ENCODE measurements around the gene DYRK2.
A peak's percentile ranks its signal among the peaks of the same experiment; 100 is the strongest.

DYRK2 gene

GRCh38 chr12:67648521-67649260 is at the start of gene DYRK2:
Gene DYRK2, plus strand, starts transcription at chr12:67648745. Its CDS starts 389 bp downstream, at chr12:67649134.
- DNase-seq: peak; percentile 39 to 84

DNA sequence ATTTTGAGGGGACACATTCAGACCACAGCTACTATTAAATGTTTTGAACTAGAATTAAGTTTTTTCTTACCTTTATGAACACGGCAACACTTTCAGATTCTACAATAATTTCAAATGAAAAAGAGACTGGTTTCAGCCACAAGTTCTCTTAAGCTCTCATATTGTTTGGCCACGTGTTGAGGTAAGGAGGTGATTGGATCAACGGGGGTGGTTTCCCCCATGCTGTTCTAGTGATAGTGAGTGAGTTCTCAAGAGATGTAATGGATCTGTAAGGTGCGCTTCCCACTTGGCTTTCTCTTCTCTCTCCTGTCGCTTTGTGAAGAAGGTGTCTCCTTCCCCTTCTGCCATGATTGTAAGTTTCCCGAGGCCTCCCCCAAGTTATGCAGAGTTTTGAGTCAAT is 48.9 kb upstream of the DYRK2 start:
- DNase-seq: no peak

GRCh38 chr12:67601126-67601525 is 47.4 kb upstream of the DYRK2 start:
- no peak for DNase-seq

DNA sequence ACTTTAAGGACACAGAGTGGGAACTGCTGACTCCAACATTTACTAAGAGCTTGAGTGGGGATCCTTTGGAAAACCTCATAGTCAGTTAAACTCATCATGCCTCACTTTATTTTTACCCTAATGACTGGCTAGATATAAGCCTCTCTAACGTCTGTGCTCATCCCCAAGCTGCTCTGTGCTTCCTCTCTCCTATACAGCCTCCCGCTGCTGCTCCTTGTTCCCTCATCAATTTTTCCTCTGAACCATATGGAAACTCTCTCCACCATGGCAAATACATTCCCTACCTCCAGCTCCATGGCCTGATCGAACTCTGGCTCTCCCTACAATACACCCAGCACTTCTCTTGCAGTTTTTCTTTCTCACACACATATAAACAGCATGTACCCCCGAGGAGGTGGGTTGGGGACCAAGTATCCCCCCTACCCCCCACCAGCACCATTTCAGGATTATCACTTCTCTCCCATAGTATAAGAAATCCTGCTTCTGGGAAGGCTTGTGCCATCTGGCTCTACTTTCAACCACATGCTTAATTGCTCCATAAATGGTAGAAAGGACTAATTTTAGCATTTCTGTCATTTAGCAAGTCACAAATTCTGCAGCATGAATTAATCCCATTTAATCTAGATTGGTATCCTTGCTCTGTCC is 39.2 kb upstream of the DYRK2 start:
- DNase-seq: peak in 1 of 2 experiments; percentile 48

DNA sequence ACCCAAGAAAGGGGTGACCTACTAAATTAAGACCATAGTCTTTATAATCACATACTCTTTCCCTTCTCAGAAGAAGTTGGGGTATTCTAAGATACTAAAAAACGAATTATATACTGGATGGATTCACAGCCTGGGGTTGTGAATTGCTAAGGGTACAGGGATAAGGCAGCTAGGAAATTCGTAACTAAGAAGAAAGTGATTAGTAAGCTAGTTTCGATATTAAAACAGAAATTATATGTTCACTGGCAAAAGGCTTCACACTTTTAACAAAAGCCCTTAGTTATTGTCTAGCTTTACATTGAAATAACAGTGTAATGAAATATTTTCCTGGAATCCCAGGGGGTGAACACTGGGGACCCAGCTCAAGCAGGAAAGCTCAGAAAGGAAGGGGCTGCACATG is 35.5 kb upstream of the DYRK2 start:
- DNase-seq: no peak

DNA sequence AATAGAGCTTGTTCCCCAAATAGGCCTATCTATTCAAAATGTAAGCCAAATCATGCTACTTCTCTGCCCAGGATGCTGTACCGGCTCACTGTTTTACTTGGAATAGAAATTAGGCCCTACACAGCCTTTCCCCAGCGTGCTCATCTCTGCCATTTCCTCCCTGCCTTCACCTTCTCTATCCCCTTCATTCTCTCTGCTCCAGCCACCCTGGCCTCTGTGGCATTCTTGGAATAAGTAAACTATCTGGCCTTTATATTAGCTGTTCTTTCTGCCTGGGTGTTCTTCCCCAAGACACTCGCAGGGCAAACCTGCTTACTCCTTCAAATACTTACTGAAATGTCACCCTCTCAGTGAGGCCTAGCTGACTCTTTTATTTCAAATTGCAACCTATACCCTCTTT is 30.9 kb upstream of the DYRK2 start:
- DNase-seq: no peak

DNA sequence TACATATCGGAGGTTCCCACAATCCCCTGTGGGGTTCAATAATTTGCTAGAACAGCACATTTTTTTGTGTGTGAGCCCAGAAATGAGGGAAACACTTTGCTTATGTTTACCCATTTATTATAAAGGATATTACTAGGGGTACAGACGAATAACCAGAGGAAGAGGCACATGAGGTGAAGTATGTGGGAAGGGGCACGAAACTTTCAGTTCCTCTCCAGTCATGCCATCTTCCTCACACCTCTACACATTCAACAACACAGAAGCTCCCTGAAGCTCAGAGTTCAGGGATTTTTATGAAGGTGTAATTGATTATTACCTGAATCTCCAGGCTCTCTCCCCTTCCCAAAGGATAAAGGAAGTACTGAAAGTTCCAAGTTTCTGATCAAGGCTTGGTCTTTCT is 30.2 kb upstream of the DYRK2 start:
- DNase-seq: no peak

DNA sequence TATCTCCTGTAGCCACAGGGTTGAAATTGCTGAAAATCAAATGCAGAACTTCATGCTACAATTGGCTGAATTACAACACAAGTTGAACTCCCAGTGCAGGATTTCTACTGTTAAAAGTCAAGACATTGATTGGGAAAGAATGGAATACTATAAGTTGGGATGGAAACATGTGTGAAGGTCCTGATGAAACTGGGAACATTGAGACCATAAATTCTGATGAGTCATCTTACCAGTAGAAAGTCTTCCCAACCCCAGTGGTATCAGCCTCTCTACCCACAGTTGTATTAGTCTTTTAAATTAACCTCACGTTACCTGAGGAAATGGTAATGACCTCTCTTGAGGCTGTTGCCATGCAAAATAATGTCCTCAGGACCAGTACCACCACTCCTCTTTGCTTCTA is 27.4 kb upstream of the DYRK2 start:
- DNase-seq: no peak

- DNase-seq: no peak
Measured at GRCh38 chr12:67621926-67622325, 26.6 kb upstream of the DYRK2 start.

DNA sequence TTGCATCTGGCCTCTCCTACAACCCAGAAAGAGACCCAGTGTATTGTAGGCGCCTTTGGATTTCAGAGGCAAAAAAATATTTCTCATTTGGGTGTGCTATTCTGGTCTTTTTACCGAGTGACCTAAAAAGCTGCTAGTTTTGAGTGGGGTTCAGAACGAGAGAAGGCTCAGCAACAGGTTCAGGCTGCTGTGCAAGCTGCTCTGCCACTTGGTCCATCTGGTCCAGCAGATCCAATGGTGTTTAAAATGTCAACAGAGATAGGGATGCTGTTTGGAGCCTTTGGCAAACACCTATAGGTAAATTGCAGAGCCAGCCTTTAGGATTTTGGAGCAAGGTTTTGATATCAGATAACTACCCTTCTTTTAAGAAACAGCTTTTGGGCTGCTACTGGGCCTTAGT is 25.3 kb upstream of the DYRK2 start:
- DNase-seq: no peak

DNA sequence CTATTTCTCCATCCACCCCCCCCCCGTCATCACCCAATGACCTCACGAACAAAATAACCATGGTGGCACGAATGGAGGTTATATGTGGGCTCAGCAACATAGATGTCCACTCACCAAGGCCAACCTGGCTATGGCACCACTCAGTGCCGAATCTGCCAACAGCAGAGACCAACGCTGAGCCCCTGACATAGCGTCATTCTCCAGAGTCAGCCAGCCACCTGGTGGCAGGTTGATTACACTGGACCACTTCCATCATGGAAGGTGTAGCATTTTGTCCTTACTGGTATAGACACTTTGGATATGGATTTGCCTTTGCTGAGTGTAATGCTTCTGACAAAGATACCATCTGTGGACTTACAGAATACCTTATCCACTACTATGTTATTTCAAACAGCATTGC is 24.2 kb upstream of the DYRK2 start:
- no peak for DNase-seq

GRCh38 chr12:67625004-67625403 is 23.5 kb upstream of the DYRK2 start:
- no peak for DNase-seq

GRCh38 chr12:67626156-67626555 is 22.4 kb upstream of the DYRK2 start:
- no peak for DNase-seq

- DNase-seq: no peak
Measured at GRCh38 chr12:67630373-67631088, 18.0 kb upstream of the DYRK2 start.

DNA sequence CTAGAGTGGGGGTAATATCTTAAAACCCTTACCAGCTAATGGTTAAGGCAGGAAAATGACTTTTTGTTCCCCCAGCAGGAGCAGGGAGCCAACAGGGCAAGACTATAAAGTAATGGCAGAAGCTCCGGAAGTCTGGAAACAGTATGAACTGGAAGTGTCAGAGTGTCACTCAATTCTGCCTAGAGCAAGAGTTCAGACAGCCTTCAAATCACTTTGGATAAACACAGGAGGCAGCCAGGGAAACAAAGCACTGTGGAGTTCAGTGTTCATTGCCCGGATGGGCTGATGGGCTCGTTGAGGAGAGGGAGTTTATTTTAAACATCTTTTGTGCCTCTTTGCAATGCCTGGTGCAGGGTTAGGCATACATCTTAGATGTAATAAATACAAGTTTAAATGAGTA is 16.5 kb upstream of the DYRK2 start:
- no peak for DNase-seq

- no peak for DNase-seq
Measured at GRCh38 chr12:67633024-67633610, 15.4 kb upstream of the DYRK2 start.

- peak in 1 of 2 experiments; percentile 44 for DNase-seq
Measured at GRCh38 chr12:67633708-67634107, 14.8 kb upstream of the DYRK2 start.

GRCh38 chr12:67634303-67634761 is 14.2 kb upstream of the DYRK2 start:
- no peak for DNase-seq

DNA sequence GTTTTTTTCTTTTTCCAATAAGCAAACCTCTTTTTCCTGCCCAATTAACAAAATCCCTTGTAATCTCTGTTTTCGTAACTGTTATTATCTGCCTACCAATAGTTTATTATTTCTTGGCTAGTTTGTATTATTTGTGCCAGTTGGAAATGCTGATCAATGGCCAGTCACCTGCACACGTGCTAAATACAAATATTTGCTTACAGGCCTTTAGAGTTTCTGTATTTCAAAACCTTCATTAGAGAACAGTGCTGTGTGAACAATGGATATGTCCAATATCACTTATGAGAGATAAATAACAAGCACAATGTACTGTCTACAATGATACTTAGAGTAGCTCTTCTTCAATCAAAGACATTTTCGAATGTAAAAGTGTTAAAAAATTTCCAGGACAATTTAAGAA is 10.8 kb upstream of the DYRK2 start:
- DNase-seq: no peak

GRCh38 chr12:67638694-67639093 is 9.9 kb upstream of the DYRK2 start:
- no peak for DNase-seq

- DNase-seq: no peak
Measured at GRCh38 chr12:67640863-67641262, 7.7 kb upstream of the DYRK2 start.

DNA sequence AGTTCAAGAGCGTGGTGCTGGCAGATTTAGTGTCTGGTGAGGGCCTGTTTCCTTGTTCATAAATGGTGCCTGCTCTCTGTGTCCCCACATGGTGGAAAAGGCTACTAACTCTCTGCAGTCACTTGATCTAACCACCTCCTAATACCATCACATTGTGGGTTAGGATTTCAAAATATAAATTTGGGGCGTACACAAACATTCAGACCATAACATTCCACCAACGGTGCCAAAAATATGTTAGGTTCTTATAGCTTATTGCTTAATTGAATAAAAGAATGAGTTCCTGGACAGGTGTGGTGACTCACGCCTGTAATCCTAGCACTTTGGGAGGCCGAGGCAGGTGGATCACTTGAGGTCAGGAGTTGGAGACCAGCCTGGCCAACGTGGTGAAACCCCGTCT is 3.4 kb upstream of the DYRK2 start:
- no peak for DNase-seq

DNA sequence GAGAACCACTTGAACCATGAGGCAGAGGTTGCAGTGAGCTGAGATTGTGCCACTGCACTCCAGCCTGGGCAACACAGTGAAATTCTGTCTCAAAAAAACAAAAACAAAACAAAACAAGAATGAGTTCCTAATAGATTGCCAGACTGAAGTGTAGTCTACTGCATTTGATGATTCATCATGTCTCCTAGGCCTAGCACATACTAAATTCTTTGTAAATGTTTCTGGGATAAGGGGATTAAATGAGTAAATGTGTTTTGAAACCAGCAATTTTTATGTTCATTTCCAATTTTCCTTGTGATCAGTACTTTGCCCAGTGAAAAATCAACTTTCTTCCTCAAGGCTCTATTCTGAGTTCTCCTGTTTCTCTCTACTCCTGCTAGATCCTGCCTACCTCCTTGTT is 2.9 kb upstream of the DYRK2 start:
- DNase-seq: no peak

DNA sequence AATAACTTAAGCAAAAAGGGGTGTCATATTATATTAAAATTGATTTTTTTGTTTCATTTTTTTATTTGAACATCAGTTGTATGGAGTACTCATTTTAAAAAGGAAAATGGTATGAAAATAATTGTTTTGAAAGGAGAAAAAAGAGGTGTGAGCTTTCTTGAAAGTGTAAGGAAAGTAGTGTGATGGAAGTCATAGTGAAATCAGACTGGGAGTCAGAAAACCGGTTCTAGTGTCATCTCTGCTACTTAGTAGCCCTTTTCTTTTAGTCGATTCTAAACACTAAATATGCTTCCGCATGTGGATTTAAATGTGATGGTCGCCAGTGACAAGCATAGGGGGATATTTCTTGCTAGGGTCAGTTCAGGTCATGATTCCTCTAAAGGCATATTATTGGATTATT is 1.8 kb upstream of the DYRK2 start:
- no peak for DNase-seq

Data from NCI-H446 (cell line).